Left forelimb (tissue), 1 donor: ENCODE data around the gene CDC45.

Experiments
- DNase-seq: peaks from one replicate; pipeline ENCODE4 v3.0.0-alpha.2; 2018; ENCODE audit warnings: low spot score

CDC45 gene

DNA sequence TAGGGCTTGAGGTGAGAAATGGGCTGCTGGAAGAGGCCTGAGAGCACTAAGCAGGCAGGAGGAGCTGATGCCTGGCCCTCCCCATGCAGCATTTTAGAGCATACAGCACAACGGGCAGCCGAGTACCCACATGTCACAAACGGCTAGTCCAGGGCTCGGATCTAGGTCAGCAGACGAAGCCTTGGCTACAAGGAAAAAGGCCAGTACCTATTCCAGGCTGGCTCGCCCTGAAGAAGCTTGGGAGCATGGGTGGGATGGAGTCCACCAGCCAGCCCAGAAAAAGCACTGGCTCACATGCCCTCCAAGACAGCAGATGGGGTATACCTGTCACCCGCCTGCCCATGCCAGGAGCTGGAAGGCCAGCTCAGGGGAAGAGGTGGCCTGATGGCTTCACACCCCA lies 10.3 kb upstream of the CDC45 start:
- no peak for DNase-seq

DNA sequence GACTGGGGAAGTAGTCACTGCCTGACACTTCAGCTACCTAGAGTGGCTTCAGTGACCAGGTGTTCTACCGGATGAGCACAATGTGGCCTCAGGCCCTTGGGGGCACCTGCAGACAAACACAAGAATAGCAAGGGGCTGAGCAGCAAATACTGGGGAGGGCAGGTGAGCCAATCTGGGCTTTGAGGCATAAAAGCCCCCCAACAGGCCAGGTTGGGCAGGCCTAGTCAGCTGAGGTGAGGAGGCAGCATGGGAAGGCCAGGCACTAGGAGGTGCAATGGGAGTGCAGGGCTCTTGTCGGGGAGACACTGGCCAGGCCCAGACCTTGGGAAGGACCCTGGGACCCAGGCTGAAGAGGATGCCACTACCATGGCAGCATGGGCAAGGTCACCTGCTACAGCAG lies 9.7 kb upstream of the CDC45 start:
- no peak for DNase-seq

DNA sequence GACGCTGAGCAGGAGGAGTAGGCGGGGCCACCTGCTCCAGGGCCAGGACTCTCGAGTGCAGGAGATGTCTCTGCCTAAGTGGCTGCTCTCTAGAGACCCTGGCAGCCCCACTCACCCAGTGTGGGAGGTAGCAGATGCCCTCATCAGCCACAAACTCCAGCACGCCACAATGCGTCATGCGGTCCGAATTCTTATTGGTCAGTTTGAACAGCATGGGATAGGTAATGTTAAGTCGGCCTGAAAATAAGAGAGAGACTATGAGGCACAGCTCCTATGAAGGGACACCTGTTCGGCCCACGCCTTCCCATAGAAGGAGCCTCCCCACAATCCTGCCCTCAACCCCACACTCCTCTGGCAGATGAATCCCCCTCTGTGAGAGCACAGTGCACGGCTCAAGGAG lies 8.1 kb upstream of the CDC45 start:
- DNase-seq = no peak

DNA sequence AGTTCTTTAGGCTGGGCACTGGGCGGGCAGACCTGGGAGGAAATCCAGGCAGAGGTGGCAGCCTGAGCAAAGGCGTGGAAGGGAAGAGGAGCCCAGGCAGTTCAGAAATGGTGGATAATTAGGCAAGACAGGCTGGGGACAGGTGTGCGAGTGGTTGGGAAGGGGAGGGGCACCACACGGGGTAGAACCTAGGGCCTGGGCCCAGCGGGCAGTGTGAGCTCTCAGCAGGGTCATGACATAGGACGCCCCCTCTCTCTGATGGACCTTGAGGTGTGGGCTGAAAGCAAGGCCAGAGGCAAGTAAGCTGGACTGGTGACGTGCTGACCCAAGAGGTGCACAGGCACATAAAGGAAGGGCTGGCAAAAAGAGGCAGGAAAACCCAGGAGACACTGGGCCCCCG lies 7.5 kb upstream of the CDC45 start:
- DNase-seq = no peak

DNA sequence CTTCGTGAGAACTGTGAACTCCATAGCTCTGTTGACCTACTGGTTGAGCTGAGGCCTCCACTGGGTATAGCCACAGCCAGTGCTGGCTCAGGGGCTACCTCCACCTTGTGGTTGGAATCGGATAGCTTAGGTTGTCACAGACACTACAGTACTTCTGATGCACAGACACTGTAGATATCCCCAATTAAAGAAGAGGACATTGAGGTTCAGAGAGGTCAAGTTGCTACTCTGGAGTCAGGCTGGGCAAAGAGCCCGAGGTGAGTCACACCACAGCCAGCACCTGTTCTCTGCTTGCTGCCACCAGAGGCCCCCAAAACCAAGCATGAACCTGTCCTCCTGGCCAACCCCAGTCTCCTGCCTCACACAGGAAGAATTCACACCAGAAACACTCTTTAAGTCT lies 6.1 kb upstream of the CDC45 start:
- no peak for DNase-seq

DNA sequence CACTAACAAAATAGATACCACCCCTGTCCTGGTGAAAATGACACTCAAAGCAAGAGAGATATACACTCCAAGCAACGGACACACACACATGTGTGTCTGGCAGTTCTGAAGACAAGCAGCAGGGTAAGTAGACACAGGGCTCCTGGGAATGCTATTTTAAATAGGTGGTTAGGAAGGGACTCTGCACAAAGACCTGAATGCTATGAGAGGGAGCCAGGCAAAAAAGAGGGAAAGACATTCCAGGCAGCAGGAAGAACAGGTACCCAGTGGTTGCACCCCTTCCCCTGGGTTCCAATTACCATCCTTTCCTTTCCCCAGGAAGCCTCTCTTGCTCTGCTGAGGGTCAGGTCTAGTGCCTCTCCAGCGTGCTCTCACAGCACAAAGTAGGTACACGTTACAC lies 3.7 kb upstream of the CDC45 start:
- DNase-seq = no peak

DNA sequence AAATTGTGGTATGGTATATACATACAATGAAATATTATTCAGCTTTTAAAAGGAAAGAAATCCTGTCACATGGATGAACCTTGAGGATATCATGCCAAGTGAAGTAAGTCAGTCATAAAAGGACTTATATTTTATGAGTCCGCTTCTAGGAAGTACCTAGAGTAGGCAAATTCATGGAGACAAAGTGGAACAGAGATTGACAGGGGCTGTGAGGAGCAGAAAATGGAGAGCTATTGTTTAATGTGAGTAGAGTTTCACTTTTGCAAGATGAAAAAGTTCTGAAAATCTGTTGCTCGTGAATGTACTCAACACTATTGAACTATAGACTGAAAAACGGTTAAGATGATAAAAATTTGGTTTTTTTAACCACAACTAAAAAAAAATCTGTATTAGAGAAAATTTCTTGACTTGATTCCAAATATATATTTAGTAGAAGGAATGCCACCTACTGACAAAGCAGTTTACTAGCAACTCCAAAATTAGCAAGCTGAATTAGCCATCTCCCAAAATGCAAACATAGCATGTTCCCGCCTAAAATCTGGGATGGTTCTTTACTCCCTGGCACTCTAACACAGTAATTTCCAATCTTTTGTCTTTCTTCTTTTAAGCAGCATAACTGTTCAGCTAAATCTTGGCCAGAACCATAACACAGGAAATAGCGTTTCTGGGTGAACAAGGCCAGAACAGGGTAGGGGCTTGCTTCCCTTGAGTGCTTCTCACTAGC lies 2.2 kb upstream of the CDC45 start:
- no peak for DNase-seq

DNA sequence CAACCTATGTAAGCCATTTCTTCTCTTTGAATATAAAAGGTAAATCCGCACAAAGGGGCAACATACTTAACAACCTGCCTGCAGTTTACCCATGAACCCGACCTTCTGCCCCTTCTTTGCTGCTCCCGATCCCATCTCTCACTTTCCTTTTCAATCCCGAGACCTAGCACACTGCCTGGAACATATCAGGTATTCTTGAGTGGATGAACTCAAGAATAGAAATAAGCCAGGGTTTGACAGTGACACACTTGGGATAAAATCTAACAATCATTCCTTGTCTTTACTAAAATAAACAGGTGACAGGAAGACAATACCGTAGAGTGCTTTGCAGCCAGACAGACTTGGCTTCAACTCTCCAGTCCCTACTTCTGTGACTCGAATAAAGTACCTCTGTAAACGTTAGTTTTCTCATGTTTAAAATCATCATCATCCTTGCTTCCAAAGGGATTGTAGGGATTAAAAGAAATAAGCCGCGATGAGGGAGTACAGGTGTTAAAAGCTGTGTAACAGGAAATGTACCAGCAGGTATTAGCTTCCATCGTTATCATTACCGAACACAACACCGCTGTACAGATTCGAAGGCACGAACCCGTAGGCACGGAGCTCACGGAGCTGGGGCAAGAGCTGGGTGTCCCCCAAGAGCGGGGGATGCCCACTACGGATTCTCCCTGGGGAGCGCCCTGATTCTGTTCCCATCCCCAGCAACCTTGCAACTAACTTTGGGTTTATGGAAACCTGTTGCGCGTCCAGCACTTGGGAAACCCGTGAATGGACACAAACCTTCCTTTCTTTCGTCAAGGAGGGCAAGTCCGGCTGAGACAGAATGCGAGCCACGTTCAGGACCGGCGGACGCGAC lies 1.4 kb upstream of the CDC45 start:
- DNase-seq = no peak

DNA sequence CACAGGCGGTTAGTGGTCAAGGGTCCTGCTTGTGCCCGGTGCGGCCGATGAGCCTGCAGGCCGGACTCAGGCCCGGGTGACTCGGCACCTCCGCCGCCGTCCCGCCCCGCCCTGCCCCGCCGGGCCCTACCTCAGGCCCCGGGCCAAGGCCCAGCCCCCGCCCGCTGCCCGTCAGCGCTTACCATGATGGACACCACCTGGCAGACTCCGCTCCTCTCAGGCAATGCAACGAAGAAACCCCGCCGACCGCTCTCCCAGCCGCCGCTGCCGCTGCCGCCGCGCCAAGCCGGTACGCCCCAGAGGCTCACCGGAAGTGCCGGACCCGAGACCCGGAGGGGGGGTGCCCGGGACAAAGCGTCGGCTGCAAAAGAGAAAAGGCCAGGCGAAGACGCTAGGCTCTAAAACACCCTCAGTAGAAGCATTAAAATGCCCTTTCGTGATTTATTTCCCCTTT lies 792 bp upstream of the CDC45 start, which contains the start of gene UFD1:
Gene UFD1, minus strand, starts transcription at position 293 of the 454 bp plus-strand sequence. Its CDS starts 108 bp downstream, at position 185.
- DNase-seq = peak; percentile 91

DNA sequence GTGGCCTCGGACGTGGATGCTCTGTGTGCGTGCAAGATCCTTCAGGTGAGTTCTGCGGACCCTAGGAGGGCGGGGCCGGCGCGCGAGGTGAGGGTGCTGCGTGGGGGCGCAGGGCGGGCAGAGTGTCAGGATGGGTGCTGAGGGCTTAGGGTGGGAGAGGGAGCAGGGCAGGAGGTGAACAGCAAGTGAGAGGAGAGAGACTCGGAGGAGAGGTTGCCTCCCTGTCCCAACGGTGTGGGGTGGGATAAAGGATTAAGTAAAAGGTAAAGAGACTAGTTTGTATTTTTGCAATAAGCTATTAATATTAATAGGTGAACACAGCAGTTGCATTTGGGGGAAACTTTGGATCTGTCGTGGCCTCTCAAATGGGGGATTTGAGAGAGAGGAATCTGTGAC lies 451 bp downstream of the CDC45 start:
- DNase-seq = no peak

DNA sequence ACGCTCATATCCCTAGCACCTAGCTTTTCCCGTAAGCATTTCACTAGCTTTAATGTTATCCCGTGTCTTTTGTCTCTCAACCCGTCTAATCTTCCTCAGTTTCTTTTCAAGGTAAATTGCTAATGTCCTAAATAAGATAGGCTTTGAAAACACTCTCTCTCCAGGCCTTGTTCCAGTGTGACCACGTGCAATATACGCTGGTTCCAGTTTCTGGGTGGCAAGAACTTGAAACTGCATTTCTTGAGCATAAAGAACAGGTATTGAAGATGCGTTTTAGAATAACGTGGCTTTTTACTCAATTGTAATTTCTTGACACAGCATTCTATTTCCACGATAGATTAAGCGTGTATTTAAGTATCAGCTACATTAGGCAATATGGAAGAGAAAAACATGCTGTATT lies 1.1 kb downstream of the CDC45 start:
- DNase-seq = no peak

DNA sequence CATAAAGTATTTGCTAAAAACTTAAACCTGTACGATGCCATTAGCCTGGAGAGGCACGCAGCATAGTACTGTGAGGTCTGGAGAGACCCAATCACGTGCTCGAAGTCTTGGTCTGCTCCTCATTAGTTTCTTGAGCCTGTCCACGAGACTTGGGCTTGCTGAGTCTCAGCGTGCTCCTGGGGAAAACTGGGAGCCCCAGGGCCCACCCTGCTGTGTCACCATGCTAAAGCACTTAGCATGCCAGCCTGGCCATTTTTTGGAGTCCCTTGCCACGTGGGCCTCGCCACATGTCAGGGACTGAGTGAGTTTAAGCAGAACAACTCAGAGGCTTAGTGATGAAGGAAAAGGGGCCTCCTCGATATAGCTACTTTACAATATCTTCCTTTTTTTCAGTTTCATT lies 2.6 kb downstream of the CDC45 start:
- no peak for DNase-seq

DNA sequence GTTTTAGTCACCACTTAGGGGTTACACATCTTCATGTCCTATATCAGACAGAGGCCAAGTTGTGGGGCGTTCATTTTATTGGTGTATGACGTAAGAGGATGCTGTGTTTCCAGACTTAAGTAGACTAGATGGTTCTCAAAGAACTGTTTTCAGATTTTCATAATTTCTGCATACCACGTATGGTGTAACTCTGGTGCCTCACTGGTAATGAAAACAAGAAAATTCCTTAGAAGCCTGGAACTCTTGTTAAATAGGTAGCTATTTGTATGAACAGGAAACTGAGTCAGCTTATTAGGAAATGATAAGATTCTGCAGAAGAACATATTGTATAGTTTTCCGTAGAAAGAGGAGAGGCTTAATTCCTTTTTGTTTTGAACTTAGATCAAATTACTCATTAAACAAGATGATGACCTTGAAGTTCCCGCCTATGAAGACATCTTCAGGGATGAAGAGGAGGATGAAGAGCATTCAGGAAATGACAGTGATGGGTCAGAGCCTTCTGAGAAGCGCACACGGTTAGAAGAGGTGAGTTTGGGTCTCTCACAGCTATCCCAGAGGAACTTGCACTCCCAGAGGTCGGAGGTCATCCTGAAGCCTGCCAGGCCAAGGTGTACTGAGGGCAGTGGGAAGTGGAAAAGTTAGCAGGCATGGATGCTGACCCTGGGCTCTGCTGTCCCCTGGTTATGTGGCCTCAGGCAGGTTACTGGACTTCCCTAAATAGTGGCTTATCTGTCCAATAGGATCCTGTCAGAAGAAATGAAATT lies 3.9 kb downstream of the CDC45 start:
- no peak for DNase-seq

DNA sequence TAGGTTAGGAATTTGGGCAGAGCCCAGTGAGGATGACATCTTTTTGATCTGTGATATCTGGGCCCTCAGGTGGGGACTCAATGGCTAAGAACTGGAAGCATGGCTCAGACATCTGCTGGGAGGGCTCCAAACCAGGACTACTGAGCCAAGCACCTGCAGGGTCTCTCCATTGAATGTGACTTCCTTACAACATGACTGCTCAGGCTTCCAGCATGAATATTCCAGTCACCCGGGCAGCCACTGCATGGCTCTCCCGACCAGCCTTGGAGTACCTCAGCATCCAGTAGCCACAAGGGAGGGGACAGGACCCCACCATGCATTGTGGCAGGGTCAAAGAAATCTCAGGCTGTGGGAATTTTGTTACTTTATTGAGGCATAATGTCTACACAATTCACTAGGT lies 8.6 kb downstream of the CDC45 start:
- DNase-seq = no peak

DNA sequence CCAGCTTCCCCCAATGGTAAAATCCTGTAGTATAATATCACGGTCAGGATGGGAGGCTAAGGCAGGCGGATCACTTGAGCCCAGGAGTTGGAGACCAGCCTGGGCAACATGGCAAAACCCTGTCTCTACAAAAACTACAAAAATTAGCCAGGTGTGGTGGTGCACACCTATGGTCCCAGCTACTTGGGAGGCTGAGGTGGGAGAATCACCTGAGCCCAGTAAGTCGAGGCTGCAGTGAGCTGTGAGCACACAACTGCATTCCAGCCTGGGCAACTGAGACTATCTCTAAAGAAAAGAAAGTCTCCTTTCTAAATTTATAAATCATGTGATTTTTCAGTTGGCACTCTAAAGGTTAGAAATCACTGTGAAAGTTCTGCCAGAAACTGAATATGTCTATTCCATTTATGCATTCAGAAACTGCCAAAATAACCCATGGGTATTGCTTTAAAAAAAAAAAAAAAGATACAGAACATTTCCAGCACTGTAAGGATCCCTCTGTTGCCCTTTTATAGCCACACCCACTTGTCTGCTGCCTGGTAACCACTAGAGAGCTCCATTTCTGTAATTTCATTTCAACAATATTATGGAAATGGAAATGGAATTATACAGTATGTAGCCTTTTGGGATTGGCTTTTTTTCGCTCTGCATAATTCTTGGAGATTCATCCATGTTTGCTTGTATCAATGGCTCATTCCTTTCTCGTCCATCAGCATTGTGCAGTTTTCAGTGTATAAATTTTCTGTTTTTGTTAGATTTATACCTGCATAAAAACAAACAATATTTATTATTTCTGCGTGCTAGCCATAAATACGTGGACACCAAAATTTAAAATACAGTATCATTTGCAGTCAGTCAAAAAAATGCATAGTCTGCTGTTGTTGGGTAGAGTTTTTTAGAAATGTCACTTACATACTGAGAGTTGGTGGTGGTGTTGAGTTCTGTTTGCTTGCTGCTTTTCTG lies 9.4 kb downstream of the CDC45 start:
- DNase-seq = no peak

DNA sequence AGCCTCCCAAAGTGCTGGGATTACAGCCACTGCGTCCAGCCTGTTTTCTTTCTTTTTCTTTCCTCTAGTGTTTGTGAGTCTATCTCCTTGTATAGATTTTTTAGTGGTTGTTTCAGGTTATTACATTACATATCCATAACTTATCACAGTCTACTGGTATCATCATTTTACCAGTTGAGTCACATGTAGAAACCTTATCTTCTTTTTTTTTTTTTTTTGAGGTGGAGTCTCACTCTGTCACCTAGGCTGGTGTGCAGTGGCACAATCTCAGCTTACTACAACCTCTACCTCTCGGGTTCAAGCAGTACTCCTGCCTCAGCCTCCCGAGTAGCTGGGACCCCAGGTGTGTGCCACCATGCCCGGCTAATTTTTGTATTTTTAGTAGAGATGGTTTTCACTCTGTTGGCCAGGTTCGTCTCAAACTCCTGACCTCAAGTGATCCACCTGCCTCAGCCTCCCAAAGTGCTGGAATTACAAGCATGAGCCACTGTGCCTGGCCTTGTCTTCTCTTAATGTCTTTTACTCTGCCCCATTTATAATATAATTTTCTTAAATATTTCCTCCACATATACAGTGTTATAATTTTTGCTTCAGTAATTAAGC lies 11.0 kb downstream of the CDC45 start:
- DNase-seq = no peak

DNA sequence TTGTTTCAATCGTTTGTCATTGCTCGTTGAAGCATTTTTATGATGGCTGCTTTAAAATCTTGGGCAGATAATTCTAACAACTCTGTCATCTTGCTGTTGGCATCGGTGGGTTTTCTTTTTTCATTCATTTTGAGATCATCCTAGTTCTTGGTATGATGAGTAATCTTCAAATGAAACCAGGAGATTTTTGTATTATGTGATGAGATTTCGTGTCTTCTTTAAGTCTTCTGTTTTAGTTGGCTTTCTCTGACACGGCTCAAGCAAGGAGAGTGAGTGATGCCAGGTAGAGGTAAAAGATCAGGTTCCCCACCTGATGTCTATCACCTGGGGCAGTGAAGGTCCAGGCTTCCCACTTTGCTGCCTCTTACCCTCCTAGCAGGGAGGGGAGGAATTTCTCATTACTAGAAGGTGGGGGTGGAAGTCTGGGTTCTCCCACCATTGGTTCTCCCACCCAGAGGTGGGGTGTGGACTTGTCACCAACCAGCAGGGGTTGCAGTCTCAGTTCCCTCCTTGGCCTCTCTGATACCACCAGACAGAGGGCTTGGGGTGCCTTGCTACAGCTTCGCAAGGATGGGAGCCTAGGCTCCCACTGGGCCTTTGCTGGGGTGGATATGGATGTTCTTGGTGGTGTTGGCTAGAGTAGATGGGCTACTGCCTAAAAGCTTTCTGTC lies 12.9 kb downstream of the CDC45 start:
- no peak for DNase-seq

DNA sequence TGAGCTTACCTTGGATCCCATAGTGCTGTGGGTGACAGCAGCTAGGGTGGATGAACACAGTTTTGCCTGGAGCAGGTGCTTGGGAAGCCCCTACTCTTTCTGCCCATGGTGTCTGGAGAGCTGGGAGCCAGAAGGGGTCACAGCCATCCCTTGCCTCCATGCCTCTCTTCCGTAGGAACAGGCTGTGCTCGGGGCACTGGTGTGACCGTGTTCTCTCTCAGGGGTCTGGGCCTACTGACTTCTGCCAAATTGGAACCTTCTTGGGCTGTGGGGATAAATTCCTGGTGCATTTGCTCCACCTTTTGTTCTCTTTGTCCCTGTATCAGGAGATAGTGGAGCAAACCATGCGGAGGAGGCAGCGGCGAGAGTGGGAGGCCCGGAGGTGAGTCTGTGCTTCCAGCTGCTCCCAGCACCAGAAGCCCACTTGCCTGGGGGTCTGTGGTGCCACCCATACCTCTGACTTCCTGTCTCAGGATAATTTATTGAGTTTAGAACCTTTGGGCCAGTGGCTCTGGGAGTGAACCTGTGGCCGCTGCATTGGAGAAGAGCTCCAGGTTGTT lies 14.4 kb downstream of the CDC45 start:
- DNase-seq = no peak

DNA sequence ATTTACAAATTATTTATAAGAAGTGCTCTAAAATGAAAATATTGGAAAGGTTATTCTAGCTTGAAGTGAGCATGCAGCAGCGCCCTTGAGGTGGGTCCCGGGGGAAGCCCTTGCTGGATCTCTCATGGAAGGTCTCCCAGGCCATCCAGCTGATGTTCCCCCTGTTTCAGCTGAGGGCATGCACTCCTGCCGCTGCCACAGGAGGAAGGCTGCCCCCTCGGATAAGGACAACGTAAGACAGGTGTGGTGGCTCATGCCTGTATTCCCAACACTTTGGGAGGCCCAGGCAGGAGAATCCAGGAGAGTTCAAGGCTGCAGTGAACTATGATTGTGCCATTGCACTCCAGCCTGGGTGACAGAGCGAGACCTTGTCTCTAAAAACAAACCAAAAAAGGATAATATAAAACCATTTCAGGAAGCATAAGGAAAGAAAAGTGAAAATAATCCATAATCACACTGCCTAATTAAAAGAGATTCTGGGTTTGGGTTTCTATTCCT lies 15.0 kb downstream of the CDC45 start:
- no peak for DNase-seq
